ENCODE measurements around the gene PRRC2B. TPM values are rescaled to one million over a fixed set of nuclear protein-coding genes. Genes with fewer than 3 reads are reported as not detected.

PRRC2B gene
- total RNA-seq, 1 experiment from 2014 or later, result 200 TPM

- H3K4me3 ChIP-seq (ENCODE audit: low read depth in 2 of 2, low read length in 2 of 2), result no peak overlapping the region
- TF ChIP-seq POLR2AphosphoS5 (IDR thresholded peaks at IDR 0.05; ENCODE audit: low read depth, low read length) (no peak), TCF7L2 (IDR thresholded peaks at IDR 0.05; ENCODE audit: low read depth, low read length) (peak; percentile 63; the same call in 1 of the 2 replicates)
- no peaks in the 10 kb centered on the region for H3K27me3 ChIP-seq (ENCODE audit: control insufficient read depth, insufficient read depth, low read length)
- H3K9me3 ChIP-seq (ENCODE audit: control insufficient read depth, insufficient read depth, low read depth, low read length), result no peaks in the 10 kb centered on the region
- BruUV-seq (replicated peaks), result no TSS peak
- in situ Hi-C loops (cut with HindIII; ENCODE audit: low pct_unique_long_range_greater_than_20kb, low sequenced_read_pairs), result no loop called here
- intact Hi-C loops (cut with micrococcal nuclease; ENCODE audit: unreplicated experiment), result no loop called here
- ChIA-PET POLR2A (interaction anchor here (0.7 kb wide), 1 partner anchor 14 kb away, joined by 6 read pairs; no protein-coding TSS in a partner anchor), CTCF (no interaction called here)
- no peak for DNase-seq (ENCODE audit: low read depth, low spot score)
- H3K36me3 ChIP-seq (ENCODE audit: control insufficient read depth, insufficient read depth, low read length), result no peaks in the 10 kb centered on the region
- H3K27ac ChIP-seq (ENCODE audit: low read length), result no peak overlapping the region
- H3K4me1 ChIP-seq (ENCODE audit: control insufficient read depth, insufficient read depth, low read length), result peaks cover 9% of the 10 kb centered on the region
- no peak for ATAC-seq
Observed at GRCh38 chr9:131534721-131535237, 140.9 kb downstream of the PRRC2B start.

DNA sequence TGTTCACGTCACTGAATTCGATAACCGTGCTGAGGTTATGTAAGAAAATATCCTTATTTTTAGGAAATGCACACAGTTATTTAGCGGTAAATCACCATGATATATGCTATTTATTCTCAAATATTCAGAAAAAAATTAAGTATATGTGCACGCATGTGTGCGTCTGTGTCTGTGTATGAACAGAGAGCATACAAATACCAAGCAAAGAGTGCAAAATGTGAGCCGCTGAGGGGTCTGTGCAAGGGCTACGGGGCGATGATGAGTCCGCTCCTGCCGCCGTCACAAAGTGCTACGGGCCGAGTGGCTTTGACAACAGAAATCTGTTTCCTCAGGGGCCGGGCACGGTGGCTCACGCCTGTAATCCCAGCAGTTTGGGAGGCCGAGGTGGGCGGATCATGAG is 144.1 kb downstream of the PRRC2B start:
- TF ChIP-seq CTCF (IDR thresholded peaks at IDR 0.05), result no peak
- TF ChIP-seq SIN3A (IDR thresholded peaks at IDR 0.05; ENCODE audit: borderline replicate concordance, insufficient read depth, low read depth, low read length), result no peak
- no peak for TF ChIP-seq TCF7L2 (IDR thresholded peaks at IDR 0.05; ENCODE audit: low read depth, low read length)
- no peak for TF ChIP-seq POLR2AphosphoS5 (IDR thresholded peaks at IDR 0.05; ENCODE audit: low read depth, low read length)
- TF ChIP-seq REST (IDR thresholded peaks at IDR 0.05; ENCODE audit: insufficient read depth in 1 of 2, low read depth in 2 of 2, low read length in 1 of 2), result no peak
- in situ Hi-C loops (cut with HindIII; ENCODE audit: low pct_unique_long_range_greater_than_20kb, low sequenced_read_pairs), result no loop called here
- intact Hi-C loops (cut with micrococcal nuclease; ENCODE audit: unreplicated experiment), result no loop called here
- Histone ChIP-seq H3K4me3 (ENCODE audit: low read depth in 2 of 2, low read length in 2 of 2) (no peak overlapping the region), H3K4me1 (ENCODE audit: control insufficient read depth, insufficient read depth, low read length) (peaks cover 5% of the 10 kb centered on the region), H3K36me3 (ENCODE audit: control insufficient read depth, insufficient read depth, low read length) (no peaks in the 10 kb centered on the region), H3K9me3 (ENCODE audit: control insufficient read depth, insufficient read depth, low read depth, low read length) (no peaks in the 10 kb centered on the region), H3K27ac (ENCODE audit: low read length) (no peak overlapping the region), H3K27me3 (ENCODE audit: control insufficient read depth, insufficient read depth, low read length) (no peaks in the 10 kb centered on the region)
- BruUV-seq (replicated peaks), result no TSS peak
- POLR2A ChIA-PET, result no interaction called here
- ATAC-seq (no peak), DNase-seq (ENCODE audit: low read depth, low spot score) (no peak)
- CTCF ChIA-PET, result no interaction called here

DNA sequence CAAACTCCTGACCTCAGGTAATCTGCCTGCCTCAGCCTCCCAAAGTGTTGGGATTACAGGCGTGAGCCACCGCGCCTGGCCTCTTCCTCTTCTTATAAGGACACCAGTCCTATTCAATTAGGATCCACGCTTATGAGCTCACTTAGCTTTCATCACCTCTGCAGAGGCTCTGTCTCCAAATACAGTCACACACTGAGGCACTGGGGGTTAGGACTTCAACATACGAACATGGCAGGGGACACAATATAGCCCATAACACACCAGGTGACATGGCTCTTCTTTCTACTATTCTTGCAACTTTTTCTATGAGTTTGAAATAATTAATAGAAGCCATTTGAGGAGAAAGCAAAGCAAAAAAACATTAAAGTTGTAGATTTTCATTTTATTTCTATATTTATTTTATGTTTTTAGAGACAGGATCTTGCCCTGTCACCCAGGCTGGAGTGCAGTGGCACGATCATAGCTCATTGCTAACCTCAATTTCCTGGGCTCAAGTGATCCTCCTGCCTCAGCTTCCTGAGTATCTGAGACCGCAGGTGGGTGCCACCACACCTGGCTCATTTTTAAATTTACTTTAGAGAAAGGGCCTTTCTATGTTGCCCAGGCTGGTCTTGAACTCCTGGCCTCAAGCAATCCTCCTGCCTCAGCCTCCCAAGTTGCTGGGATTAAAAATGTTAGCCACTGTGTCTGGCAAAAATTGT is 145.5 kb downstream of the PRRC2B start:
- ATAC-seq (no peak), DNase-seq (ENCODE audit: low read depth, low spot score) (no peak)
- Histone ChIP-seq H3K4me3 (ENCODE audit: low read depth in 2 of 2, low read length in 2 of 2) (no peak overlapping the region), H3K36me3 (ENCODE audit: control insufficient read depth, insufficient read depth, low read length) (no peaks in the 10 kb centered on the region), H3K9me3 (ENCODE audit: control insufficient read depth, insufficient read depth, low read depth, low read length) (no peaks in the 10 kb centered on the region), H3K27ac (ENCODE audit: low read length) (no peak overlapping the region), H3K4me1 (ENCODE audit: control insufficient read depth, insufficient read depth, low read length) (peaks cover 5% of the 10 kb centered on the region), H3K27me3 (ENCODE audit: control insufficient read depth, insufficient read depth, low read length) (no peaks in the 10 kb centered on the region)
- ChIA-PET POLR2A (no interaction called here), CTCF (no interaction called here)
- in situ Hi-C loops (cut with HindIII; ENCODE audit: low pct_unique_long_range_greater_than_20kb, low sequenced_read_pairs) (no loop called here), intact Hi-C loops (cut with micrococcal nuclease; ENCODE audit: unreplicated experiment) (no loop called here)
- TF ChIP-seq TCF7L2 (IDR thresholded peaks at IDR 0.05; ENCODE audit: low read depth, low read length) (no peak), REST (IDR thresholded peaks at IDR 0.05; ENCODE audit: insufficient read depth in 1 of 2, low read depth in 2 of 2, low read length in 1 of 2) (no peak), SIN3A (IDR thresholded peaks at IDR 0.05; ENCODE audit: borderline replicate concordance, insufficient read depth, low read depth, low read length) (no peak)
- BruUV-seq (replicated peaks), result no TSS peak

All from Panc1 (cell line).